Measurements from ENCODE around the gene KIF26A.

- TF ChIP-seq CTCF (IDR thresholded peaks at IDR 0.05), result no peak
- TF ChIP-seq POLR2A (IDR thresholded peaks at IDR 0.05), result no peak
Observed at GRCh38 chr14:104117341-104118005, 20.9 kb upstream of the KIF26A start.
